Mucosa of rectum (tissue), 2 donors: ENCODE results near the gene RNF8.

Experiments used
- H3K27ac ChIP-seq, 2 donors: one replicate each; pipeline ENCODE4 v1.7.0; 2013; ENCODE audit warnings: inconsistent platforms in 2 of 2, low read depth in 2 of 2, low read length in 2 of 2
- H3K27me3 ChIP-seq, 2 donors: one replicate each; pipeline ENCODE4 v1.7.0; 2013; ENCODE audit warnings: low read length in 2 of 2; ENCODE audit not compliant: control insufficient read depth in 2 of 2, insufficient read depth in 2 of 2
- H3K36me3 ChIP-seq, 2 donors: one replicate each; pipeline ENCODE4 v1.7.0; 2013; ENCODE audit warnings: low read length in 2 of 2; ENCODE audit not compliant: control insufficient read depth in 2 of 2, insufficient read depth in 2 of 2
- H3K4me1 ChIP-seq, 2 donors: one replicate each; pipeline ENCODE4 v1.7.0; 2013; ENCODE audit warnings: low read length in 2 of 2, mild to moderate bottlenecking in 1 of 2; ENCODE audit not compliant: control insufficient read depth in 2 of 2, insufficient read depth in 2 of 2
- H3K4me3 ChIP-seq, 2 donors: one replicate each; pipeline ENCODE4 v1.7.0; 2013; ENCODE audit warnings: low read length in 2 of 2
- H3K9ac ChIP-seq, 2 donors: one replicate each; pipeline ENCODE4 v1.7.0; 2013; ENCODE audit warnings: low read length in 2 of 2, low read depth in 1 of 2, mild to moderate bottlenecking in 1 of 2
- H3K9me3 ChIP-seq, 2 donors: one replicate each; pipeline ENCODE4 v1.7.0; 2013; ENCODE audit warnings: low read length in 2 of 2; ENCODE audit not compliant: control insufficient read depth in 2 of 2
- donor health status: healthy.
- donor health status: Normal muscosa, but diverticular disease.

Gene RNF8

GRCh38 chr6:37311741-37312473, 41.9 kb upstream of the RNF8 start:
- H3K27me3 ChIP-seq = no peaks in the 10 kb centered on the region
- no peaks in the 10 kb centered on the region for H3K4me1 ChIP-seq
- no peak overlapping the region for H3K27ac ChIP-seq

GRCh38 chr6:37313723-37314486, 39.9 kb upstream of the RNF8 start:
- no peak overlapping the region for H3K4me3 ChIP-seq
- no peak overlapping the region for H3K9ac ChIP-seq
- no peaks in the 10 kb centered on the region for H3K27me3 ChIP-seq
- peaks cover 43 to 49% of the 10 kb centered on the region in 2 donors for H3K36me3 ChIP-seq
- no peak overlapping the region for H3K27ac ChIP-seq
- H3K9me3 ChIP-seq = no peaks in the 10 kb centered on the region
- H3K4me1 ChIP-seq = no peaks in the 10 kb centered on the region

More at GRCh38 chr6:37311741-37312473, 41.9 kb upstream of the RNF8 start:
- peaks cover 24 to 31% of the 10 kb centered on the region in 2 donors for H3K36me3 ChIP-seq
- no peak overlapping the region for H3K4me3 ChIP-seq
- no peak overlapping the region for H3K9ac ChIP-seq
- H3K9me3 ChIP-seq = no peaks in the 10 kb centered on the region

DNA sequence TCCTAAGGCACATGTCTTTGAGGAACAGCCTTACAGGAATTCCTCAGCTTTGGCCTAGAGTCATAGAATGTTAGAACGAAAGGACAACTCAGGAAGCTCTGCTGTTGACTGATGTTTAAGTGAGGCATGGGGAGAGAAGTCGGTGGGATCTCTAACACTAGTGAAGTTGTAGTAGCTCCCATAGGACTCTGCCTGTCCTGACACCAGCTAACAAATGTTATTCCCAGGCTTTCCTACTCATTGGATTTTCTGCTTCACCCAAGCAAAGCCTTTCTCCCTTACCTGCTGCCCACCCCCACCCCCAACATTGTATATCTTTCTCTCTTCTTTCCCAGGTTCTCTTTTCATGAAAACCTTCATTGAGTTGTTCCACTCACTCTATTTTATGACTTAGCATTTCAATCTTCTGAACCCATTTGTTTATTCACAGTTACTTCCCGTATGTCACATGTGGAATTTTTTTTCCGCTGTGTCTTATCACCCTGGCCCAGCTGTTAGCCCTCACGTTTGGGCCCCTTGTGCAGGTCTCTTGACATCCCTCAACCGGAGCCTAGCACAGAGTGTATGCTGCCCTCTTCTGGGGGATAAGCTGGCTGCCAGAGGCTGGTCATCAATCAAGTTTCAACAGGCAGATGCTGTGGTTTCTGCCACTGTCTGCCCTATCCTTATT, 39.2 kb upstream of the RNF8 start:
- no peak overlapping the region for H3K4me3 ChIP-seq
- peaks cover 48 to 54% of the 10 kb centered on the region in 2 donors for H3K36me3 ChIP-seq
- H3K27ac ChIP-seq = no peak overlapping the region
- no peaks in the 10 kb centered on the region for H3K27me3 ChIP-seq
- no peaks in the 10 kb centered on the region for H3K4me1 ChIP-seq
- H3K9ac ChIP-seq = no peak overlapping the region
- H3K9me3 ChIP-seq = no peaks in the 10 kb centered on the region

- H3K36me3 ChIP-seq = peaks cover 48 to 56% of the 10 kb centered on the region in 2 donors
- H3K4me3 ChIP-seq = no peak overlapping the region
- no peaks in the 10 kb centered on the region for H3K4me1 ChIP-seq
- no peaks in the 10 kb centered on the region for H3K27me3 ChIP-seq
- no peak overlapping the region for H3K27ac ChIP-seq
- H3K9ac ChIP-seq = no peak overlapping the region
- no peaks in the 10 kb centered on the region for H3K9me3 ChIP-seq
Observed at GRCh38 chr6:37315157-37315515, 38.6 kb upstream of the RNF8 start.

- H3K36me3 ChIP-seq = peaks cover 48 to 62% of the 10 kb centered on the region in 2 donors
- no peaks in the 10 kb centered on the region for H3K4me1 ChIP-seq
- H3K9ac ChIP-seq = no peak overlapping the region
- H3K4me3 ChIP-seq = no peak overlapping the region
- H3K27me3 ChIP-seq = no peaks in the 10 kb centered on the region
- no peak overlapping the region for H3K27ac ChIP-seq
- H3K9me3 ChIP-seq = no peaks in the 10 kb centered on the region
Observed at GRCh38 chr6:37316071-37316470, 37.7 kb upstream of the RNF8 start.

- peaks cover 53 to 62% of the 10 kb centered on the region in 2 donors for H3K36me3 ChIP-seq
- no peak overlapping the region for H3K27ac ChIP-seq
- no peak overlapping the region for H3K4me3 ChIP-seq
- H3K4me1 ChIP-seq = no peaks in the 10 kb centered on the region
- no peaks in the 10 kb centered on the region for H3K27me3 ChIP-seq
- H3K9ac ChIP-seq = no peak overlapping the region
- H3K9me3 ChIP-seq = no peaks in the 10 kb centered on the region
Observed at GRCh38 chr6:37317312-37318038, 36.3 kb upstream of the RNF8 start.

GRCh38 chr6:37319156-37319555, 34.6 kb upstream of the RNF8 start:
- H3K27me3 ChIP-seq = no peaks in the 10 kb centered on the region
- H3K9ac ChIP-seq = no peak overlapping the region
- H3K36me3 ChIP-seq = peaks cover 47 to 51% of the 10 kb centered on the region in 2 donors
- H3K4me3 ChIP-seq = no peak overlapping the region
- no peaks in the 10 kb centered on the region for H3K4me1 ChIP-seq
- no peak overlapping the region for H3K27ac ChIP-seq
- no peaks in the 10 kb centered on the region for H3K9me3 ChIP-seq

DNA sequence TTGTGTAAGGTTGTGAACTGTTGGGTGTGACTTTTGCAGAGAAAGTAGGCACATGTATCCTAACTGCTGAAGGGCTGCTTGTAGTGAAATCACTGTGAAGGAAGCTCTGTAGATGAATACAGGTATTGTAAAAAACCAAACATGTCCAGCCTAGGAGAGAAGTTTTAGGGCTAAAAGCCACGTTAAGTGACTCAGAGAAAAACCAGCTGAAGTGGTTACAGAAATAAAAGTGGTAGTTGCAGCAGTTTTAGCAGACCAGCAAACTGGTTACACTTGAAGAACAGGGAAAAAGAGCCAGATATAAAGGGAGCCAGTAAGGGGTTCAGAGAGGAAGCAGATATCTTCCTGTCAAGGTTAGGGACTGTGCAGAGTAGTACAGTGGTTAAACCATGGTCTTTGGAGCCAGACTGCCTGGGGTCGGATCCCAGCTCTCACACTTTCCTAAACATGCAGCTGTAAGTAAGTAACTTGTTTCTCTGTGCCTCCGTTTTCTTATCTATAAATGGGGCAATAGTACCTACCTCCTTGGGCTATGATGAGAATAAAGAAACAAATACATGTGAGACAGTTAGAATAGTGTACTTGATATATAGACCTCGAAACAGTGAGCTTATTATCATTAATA, 33.8 kb upstream of the RNF8 start:
- H3K4me1 ChIP-seq = no peaks in the 10 kb centered on the region
- H3K9me3 ChIP-seq = no peaks in the 10 kb centered on the region
- H3K9ac ChIP-seq = no peak overlapping the region
- no peaks in the 10 kb centered on the region for H3K27me3 ChIP-seq
- H3K27ac ChIP-seq = no peak overlapping the region
- peaks cover 47 to 51% of the 10 kb centered on the region in 2 donors for H3K36me3 ChIP-seq
- no peak overlapping the region for H3K4me3 ChIP-seq

DNA sequence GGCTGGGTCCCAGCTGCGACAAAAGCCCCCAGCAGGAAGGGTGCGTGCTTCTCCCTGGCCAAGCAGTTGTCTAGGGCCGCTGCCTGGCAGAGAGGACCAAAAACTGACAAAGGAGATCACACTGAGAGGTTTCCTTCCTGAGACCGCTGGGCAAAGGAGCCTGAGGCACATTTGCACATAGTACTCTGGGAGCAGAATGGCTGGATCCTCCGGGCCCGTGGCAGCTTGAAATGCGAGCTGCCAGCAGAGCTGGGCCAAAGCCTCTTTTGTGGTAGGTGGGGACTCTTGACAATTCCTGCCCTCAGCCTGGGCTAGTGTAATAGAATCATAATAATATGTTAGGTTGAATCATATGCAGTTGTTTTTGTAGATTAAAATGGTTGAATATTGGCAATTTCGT, 33.1 kb upstream of the RNF8 start:
- no peak overlapping the region for H3K27ac ChIP-seq
- no peaks in the 10 kb centered on the region for H3K27me3 ChIP-seq
- H3K9me3 ChIP-seq = no peaks in the 10 kb centered on the region
- H3K4me1 ChIP-seq = no peaks in the 10 kb centered on the region
- peaks cover 44 to 46% of the 10 kb centered on the region in 2 donors for H3K36me3 ChIP-seq
- no peak overlapping the region for H3K9ac ChIP-seq
- H3K4me3 ChIP-seq = no peak overlapping the region
